HG03565 (cell line): ENCODE data around the gene DENND4A.
"Not testable (repeated sequence)": the region's sequence is repeated elsewhere in the genome, so short reads cannot be mapped to it uniquely, and the experiment has no call there.

Source experiments
- ATAC-seq: cut with Tn5 transposase; IDR thresholded peaks from one replicate; pipeline ENCODE4 v1.9.1; 2021; ENCODE audit warnings: mild to moderate bottlenecking, moderate library complexity; ENCODE audit not compliant: unreplicated experiment

Gene DENND4A

GRCh38 chr15:65789759-65790425 is 2.2 kb downstream of the DENND4A start:
- no peak for ATAC-seq

DNA sequence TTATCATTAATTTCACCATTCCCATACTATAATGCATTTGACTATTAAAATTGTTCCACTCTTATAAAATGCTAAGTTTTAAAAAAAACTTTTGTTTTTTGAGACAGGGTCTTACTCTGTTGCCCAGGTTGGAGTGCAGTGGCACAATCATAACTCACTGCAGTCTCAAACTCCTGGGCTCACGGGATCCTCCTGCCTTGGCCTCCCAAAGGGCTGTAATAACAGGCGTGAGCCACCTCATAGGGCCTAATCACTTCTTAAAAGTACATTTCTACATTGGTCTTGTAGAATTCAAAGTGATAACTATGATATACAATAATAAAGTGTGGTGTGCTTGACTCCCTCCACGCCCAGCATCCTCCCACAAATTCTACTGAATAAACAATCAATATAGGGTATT is 3.0 kb downstream of the DENND4A start:
- no peak for ATAC-seq

GRCh38 chr15:65787260-65787659 is 4.8 kb downstream of the DENND4A start:
- ATAC-seq, result no peak

GRCh38 chr15:65785151-65785550 is 6.9 kb downstream of the DENND4A start:
- no peak for ATAC-seq

GRCh38 chr15:65783872-65784271 is 8.2 kb downstream of the DENND4A start:
- no peak for ATAC-seq

GRCh38 chr15:65782096-65782495 is 10.0 kb downstream of the DENND4A start:
- no peak for ATAC-seq

GRCh38 chr15:65778701-65779100 is 13.4 kb downstream of the DENND4A start:
- ATAC-seq, result not testable (repeated sequence)

GRCh38 chr15:65778269-65778668 is 13.8 kb downstream of the DENND4A start:
- no peak for ATAC-seq

- no peak for ATAC-seq
Observed at GRCh38 chr15:65777843-65778242, 14.2 kb downstream of the DENND4A start.

GRCh38 chr15:65777053-65777452 is 15.0 kb downstream of the DENND4A start:
- no peak for ATAC-seq

GRCh38 chr15:65773386-65774111 is 18.5 kb downstream of the DENND4A start:
- peak; percentile 44 for ATAC-seq

DNA sequence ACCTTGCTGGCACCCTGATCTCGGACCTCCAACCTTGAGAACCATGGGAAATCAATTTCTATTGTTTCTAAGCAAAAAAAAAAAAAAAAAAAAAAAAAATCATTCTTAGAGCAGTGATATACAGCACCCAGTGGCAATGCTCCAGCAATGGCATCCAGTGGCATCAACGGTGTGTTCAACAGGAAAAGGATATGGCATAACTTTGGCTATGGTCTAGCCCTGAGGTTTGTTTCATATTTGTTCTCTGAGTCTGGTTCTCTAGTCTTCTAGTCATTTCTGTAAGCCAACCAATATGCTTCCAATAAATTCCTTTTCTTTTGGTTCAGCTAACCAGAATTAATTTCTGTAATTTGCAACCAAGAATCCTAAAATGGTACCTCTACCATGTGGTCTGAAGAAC is 19.2 kb downstream of the DENND4A start:
- ATAC-seq, result no peak

- no peak for ATAC-seq
Observed at GRCh38 chr15:65771870-65772269, 20.2 kb downstream of the DENND4A start.

DNA sequence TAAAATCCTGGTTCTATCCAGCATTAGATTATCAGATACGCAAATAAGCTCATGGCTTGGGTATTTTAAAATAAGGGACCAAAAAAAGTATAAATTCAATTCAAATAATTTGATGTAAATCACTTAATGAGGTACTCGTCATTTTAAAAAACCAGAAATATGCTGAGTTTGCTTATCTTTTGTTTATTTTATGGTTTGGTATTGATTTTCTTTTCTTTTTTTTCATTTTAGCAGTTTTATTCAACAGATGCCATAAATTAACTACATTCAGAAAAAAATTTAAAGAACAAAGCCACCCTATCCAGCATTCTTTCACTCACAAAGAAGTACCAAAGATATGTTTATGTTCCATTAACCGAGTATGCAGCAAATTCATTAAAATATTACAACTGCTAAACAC is 22.6 kb downstream of the DENND4A start:
- no peak for ATAC-seq

DNA sequence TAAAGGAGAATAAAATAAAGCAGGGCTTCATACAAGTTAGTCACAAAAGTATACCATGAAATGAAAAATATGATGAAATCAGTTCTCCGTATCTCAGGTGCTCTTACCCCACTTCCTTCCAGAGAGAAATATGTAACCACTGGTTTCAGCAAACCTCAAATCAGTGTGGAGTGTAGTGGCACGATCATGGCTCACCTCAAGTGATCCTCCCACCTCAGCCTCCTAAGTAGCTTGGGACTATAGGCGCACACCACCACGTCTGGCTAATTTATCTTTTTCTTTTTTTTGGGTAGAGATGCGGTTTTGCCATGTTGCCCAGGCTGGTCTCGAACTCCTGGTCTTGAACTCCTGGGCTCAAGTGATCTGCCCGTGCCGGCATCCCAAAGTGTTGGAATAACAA is 24.2 kb downstream of the DENND4A start:
- no peak for ATAC-seq

GRCh38 chr15:65767264-65767595 is 24.9 kb downstream of the DENND4A start:
- ATAC-seq, result no peak

- ATAC-seq, result no peak
Observed at GRCh38 chr15:65766422-65767263, 25.4 kb downstream of the DENND4A start.

- no peak for ATAC-seq
Observed at GRCh38 chr15:65765106-65765505, 27.0 kb downstream of the DENND4A start.

DNA sequence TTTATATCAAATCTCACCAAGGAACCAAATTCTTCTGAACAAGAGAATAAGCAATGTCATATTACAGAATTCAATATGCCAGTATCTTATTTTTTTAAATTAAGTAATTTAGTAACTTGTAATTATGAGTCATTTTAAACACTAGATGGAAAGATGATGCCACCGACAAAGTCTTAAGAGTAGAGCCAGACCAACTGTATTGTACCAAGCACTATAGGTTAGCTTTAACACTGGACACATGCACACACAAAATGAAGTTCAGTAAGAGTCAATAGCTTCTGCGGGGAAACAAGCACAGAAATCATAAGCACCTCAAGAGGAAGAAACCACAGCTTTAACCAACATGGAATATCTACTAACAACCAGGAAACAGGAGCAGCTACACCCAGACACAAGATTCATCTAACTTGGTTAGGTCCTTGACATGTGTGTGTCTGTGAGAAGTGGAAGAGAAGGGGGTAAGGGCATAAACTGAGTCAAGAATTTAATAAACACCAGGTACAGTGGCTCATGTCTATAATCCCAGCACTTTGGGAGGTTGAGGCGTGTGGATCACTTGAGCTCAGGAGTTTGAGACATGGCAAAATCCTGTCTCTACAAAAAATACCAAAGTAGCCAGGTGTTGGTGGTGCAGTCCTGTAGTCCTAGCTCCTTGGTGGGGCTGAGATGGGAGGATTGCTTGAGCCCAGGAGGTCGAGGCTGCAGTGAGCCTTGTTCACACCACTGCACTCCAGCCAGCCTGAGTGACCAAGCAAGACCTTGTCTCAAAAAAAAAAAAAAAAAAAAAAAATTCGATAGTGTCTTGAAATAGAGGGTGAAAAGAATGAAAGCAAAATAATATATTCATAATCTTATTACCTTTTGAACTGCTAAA is 28.9 kb downstream of the DENND4A start:
- no peak for ATAC-seq

DNA sequence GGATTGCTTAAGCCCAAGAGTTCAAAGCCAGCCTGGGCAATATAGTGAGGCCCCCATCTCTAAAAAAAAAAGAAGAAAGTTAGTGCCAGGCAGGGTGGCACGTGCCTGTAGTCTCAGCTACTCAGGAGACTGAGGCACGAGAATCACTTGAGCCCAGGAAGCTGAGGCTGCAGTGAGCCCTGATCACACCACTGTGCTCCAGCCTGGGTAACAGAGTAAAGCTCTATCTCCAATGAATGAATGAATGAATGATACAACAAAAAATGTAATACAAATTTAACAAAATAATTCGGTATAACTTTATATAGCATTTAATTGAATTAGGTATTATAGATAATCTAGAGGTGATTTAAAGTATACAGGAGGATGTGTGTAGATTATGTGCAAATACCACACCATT is 29.7 kb downstream of the DENND4A start:
- ATAC-seq, result no peak
